Ishikawa (cell line): ENCODE results near the gene PHF1.
A peak's percentile ranks its signal among the peaks of the same experiment; 100 is the strongest.

Experiments
- CEBPB ChIP-seq: IDR thresholded peaks from 2 replicates; pipeline ENCODE4 v1.6.1; 2012
- CREB1 ChIP-seq: IDR thresholded peaks from 2 replicates; pipeline ENCODE4 v1.6.1; 2012; ENCODE audit warnings: low read depth
- EGR1 ChIP-seq: IDR thresholded peaks from 2 replicates; pipeline ENCODE4 v1.6.1; 2012
- EP300 ChIP-seq: IDR thresholded peaks from 2 replicates; pipeline ENCODE4 v1.6.1; 2012; ENCODE audit warnings: borderline replicate concordance
- FOXM1 ChIP-seq: IDR thresholded peaks from 2 replicates; pipeline ENCODE4 v1.6.1; 2012; ENCODE audit warnings: low read depth, borderline replicate concordance
- NFIC ChIP-seq: IDR thresholded peaks from 2 replicates; pipeline ENCODE4 v1.6.1; 2012
- RAD21 ChIP-seq: IDR thresholded peaks from 2 replicates; pipeline ENCODE4 v1.6.1; 2012; ENCODE audit warnings: low read depth
- TAF1 ChIP-seq: IDR thresholded peaks from 2 replicates; pipeline ENCODE4 v1.6.1; 2012; ENCODE audit warnings: low read depth, mild to moderate bottlenecking
- TCF12 ChIP-seq: IDR thresholded peaks from 2 replicates; pipeline ENCODE4 v1.6.1; 2012; ENCODE audit warnings: low read depth
- TEAD4 ChIP-seq: IDR thresholded peaks from 2 replicates; pipeline ENCODE4 v1.6.1; 2012
- USF1 ChIP-seq: IDR thresholded peaks from 2 replicates; pipeline ENCODE4 v1.6.1; 2012
- YY1 ChIP-seq: IDR thresholded peaks from 2 replicates; pipeline ENCODE4 v1.6.1; 2012; ENCODE audit warnings: low read depth
- ZBTB7A ChIP-seq: IDR thresholded peaks from 2 replicates; pipeline ENCODE4 v1.6.1; 2012; ENCODE audit warnings: low read depth
- TF ChIP-seq, protein P1 (sequence below): IDR thresholded peaks from 2 replicates; pipeline ENCODE4 v1.6.1; 2012
- TF ChIP-seq, protein P2 (sequence below): IDR thresholded peaks from 2 replicates; pipeline ENCODE4 v1.6.1; 2012; ENCODE audit warnings: low read depth, mild to moderate bottlenecking

PHF1 gene

GRCh38 chr6:33384581-33385020 lies 26.2 kb upstream of the PHF1 start:
- TF ChIP-seq EP300 (no peak), TAF1 (no peak), YY1 (no peak), RAD21 (peak; percentile 44)
- TF ChIP-seq, protein P1, sequence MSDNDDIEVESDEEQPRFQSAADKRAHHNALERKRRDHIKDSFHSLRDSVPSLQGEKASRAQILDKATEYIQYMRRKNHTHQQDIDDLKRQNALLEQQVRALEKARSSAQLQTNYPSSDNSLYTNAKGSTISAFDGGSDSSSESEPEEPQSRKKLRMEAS = no peak
- TF ChIP-seq, protein P2, sequence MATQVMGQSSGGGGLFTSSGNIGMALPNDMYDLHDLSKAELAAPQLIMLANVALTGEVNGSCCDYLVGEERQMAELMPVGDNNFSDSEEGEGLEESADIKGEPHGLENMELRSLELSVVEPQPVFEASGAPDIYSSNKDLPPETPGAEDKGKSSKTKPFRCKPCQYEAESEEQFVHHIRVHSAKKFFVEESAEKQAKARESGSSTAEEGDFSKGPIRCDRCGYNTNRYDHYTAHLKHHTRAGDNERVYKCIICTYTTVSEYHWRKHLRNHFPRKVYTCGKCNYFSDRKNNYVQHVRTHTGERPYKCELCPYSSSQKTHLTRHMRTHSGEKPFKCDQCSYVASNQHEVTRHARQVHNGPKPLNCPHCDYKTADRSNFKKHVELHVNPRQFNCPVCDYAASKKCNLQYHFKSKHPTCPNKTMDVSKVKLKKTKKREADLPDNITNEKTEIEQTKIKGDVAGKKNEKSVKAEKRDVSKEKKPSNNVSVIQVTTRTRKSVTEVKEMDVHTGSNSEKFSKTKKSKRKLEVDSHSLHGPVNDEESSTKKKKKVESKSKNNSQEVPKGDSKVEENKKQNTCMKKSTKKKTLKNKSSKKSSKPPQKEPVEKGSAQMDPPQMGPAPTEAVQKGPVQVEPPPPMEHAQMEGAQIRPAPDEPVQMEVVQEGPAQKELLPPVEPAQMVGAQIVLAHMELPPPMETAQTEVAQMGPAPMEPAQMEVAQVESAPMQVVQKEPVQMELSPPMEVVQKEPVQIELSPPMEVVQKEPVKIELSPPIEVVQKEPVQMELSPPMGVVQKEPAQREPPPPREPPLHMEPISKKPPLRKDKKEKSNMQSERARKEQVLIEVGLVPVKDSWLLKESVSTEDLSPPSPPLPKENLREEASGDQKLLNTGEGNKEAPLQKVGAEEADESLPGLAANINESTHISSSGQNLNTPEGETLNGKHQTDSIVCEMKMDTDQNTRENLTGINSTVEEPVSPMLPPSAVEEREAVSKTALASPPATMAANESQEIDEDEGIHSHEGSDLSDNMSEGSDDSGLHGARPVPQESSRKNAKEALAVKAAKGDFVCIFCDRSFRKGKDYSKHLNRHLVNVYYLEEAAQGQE = no peak

DNA sequence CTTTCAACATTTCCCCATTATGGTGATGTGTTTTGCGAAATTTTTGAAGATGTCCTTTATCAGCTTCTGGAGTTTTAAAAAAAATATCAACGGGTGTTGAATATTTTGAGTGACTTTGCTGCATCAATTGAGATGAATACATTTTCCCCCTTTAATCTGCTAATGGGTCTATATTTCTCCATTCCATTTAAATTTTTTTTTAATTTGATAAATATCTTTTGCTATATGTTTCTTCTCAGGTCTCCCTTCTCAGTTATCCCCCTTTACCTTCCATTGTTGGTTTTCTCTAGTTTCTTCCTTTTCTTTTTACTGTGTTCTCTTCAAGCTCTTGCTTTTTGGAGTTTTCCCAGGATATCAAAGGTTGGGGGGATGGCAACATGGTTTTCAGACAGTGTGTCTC lies 20.6 kb upstream of the PHF1 start:
- TF ChIP-seq NFIC (no peak), USF1 (no peak), RAD21 (no peak), EP300 (no peak), YY1 (no peak), CEBPB (no peak), ZBTB7A (no peak), FOXM1 (no peak), EGR1 (no peak), TCF12 (no peak), TEAD4 (no peak), CREB1 (no peak), TAF1 (no peak)
- TF ChIP-seq, protein P1 = no peak
- TF ChIP-seq, protein P2 = no peak

DNA sequence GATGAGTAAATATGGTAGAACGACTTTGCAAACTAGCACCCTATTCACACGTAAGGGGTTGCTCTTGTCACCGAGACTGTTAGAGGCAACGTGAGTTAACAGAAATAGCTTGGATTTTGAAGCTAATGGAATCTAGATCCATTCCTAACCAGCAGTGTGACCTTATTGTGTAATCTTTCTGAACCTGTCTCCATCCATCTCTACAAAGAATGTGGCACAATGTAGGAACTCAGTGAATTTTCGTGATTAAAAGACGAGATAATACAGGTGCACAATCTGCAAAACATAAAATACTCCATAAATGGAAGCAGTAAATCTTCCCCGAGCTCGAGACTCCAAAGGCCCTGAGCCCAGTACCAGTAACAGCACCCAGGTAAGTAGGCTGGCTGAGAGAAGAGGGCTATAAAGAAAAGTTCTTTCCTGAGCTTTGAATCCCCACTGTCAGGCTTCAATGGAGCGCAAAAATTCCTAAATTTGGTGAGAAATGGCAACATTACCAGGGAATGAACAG lies 20.0 kb upstream of the PHF1 start:
- no peak for TF ChIP-seq NFIC
- TF ChIP-seq CREB1 = no peak
- no peak for TF ChIP-seq FOXM1
- no peak for TF ChIP-seq RAD21
- TF ChIP-seq TCF12 = no peak
- no peak for TF ChIP-seq USF1
- no peak for TF ChIP-seq EGR1
- no peak for TF ChIP-seq CEBPB
- TF ChIP-seq EP300 = no peak
- no peak for TF ChIP-seq ZBTB7A

DNA sequence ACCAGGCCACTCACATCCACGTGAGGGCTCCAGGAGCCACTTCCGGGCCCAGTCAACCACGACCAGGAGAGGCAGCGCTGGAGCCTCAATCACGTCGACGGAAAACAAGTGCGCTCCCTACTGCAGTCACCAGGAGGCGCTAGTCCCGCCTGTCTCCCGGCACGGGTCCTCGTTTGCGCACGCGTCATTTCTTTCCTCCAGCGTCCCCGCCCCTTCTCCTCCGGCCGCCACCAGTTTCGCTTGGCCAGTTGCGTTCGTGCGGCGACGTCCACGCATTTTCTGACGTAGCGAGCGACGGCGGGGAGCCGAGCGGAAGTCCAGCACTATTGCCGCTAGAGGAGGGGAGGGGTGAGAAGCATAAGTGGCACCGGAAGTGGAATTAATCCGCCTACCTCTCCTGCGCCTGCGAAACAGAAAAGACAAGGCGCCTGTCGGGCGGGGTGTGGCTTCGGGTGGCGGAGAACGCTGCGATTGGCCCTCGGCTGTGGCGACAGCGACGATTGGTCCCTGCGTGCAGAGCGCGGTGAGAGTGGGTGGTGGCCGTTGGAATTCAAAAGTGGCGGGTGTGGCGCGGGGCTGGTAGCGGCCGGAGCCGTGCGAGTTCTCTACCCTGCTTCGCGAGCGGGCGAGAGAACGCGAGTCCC lies 19.4 kb upstream of the PHF1 start, which contains the start of gene KIFC1:
Gene KIFC1 (plus strand): TSS at position 546 of the 644 bp plus-strand sequence. CDS start 163 bp downstream, outside the sequence.
- TF ChIP-seq, protein P1 = peak; percentile 95
- TF ChIP-seq TAF1 (peak; percentile 57; the same call in 1 of the 2 replicates), EGR1 (no peak), YY1 (no peak), NFIC (no peak), CREB1 (peak; percentile 86), TCF12 (peak; percentile 43; the same call in 1 of the 2 replicates), USF1 (peak; percentile 60), EP300 (peak; percentile 56), FOXM1 (peak; percentile 89), ZBTB7A (no peak), CEBPB (no peak), RAD21 (peak; percentile 55; the same call in 1 of the 2 replicates), TEAD4 (peak; percentile 15)
- TF ChIP-seq, protein P2 = no peak
